Endodermal cell (in vitro differentiated cells): ENCODE measurements around the gene CDHR3. TPM values are rescaled to one million over a fixed set of nuclear protein-coding genes. Genes with fewer than 3 reads are reported as not detected.

Experiments used
- DNase-seq: peaks from one replicate; pipeline ENCODE4 v3.0.0-alpha.2; 2017
- H3K27ac ChIP-seq: 2 replicates; pipeline ENCODE4 v1.5.1; 2013; ENCODE audit warnings: mild to moderate bottlenecking, low read depth, low read length, moderate library complexity
- H3K27me3 ChIP-seq: 2 replicates; pipeline ENCODE4 v1.6.1; 2013; ENCODE audit warnings: mild to moderate bottlenecking, low read length, moderate library complexity; ENCODE audit not compliant: insufficient read depth, control insufficient read depth, poor library complexity, severe bottlenecking
- H3K36me3 ChIP-seq: 2 replicates; pipeline ENCODE4 v1.7.0; 2013; ENCODE audit warnings: mild to moderate bottlenecking, low read length, moderate library complexity; ENCODE audit not compliant: control insufficient read depth, insufficient read depth
- H3K4me1 ChIP-seq: one replicate; pipeline ENCODE4 v1.7.0; 2013; ENCODE audit warnings: low read length; ENCODE audit not compliant: control insufficient read depth, insufficient read depth
- H3K4me3 ChIP-seq: 2 replicates; pipeline ENCODE4 v1.5.1; 2013; ENCODE audit warnings: mild to moderate bottlenecking, low read length, moderate library complexity
- H3K9ac ChIP-seq: 2 replicates; pipeline ENCODE4 v1.6.1; 2013; ENCODE audit warnings: mild to moderate bottlenecking, low read length, moderate library complexity; ENCODE audit not compliant: poor library complexity, severe bottlenecking; ENCODE audit errors: extremely low read depth
- H3K9me3 ChIP-seq: 2 replicates; pipeline ENCODE4 v1.6.1; 2013; ENCODE audit warnings: mild to moderate bottlenecking, low read length, moderate library complexity; ENCODE audit not compliant: control insufficient read depth
- H3K27ac Mint-ChIP-seq: 2 replicates; pipeline ENCODE4 v1.8.0; 2020; ENCODE audit warnings: mixed read lengths
- H3K27me3 Mint-ChIP-seq: 2 replicates; pipeline ENCODE4 v1.8.0; 2021; ENCODE audit warnings: mild to moderate bottlenecking, mixed read lengths; ENCODE audit not compliant: insufficient read depth
- H3K36me3 Mint-ChIP-seq: 2 replicates; pipeline ENCODE4 v1.8.0; 2020; ENCODE audit warnings: low read depth, mixed read lengths
- H3K4me1 Mint-ChIP-seq: 2 replicates; pipeline ENCODE4 v1.8.0; 2020; ENCODE audit warnings: mixed read lengths
- H3K4me3 Mint-ChIP-seq: 2 replicates; pipeline ENCODE4 v1.8.0; 2020; ENCODE audit warnings: mild to moderate bottlenecking, moderate library complexity, mixed read lengths
- H3K9me3 Mint-ChIP-seq: 2 replicates; pipeline ENCODE4 v1.8.0; 2020; ENCODE audit warnings: mild to moderate bottlenecking, mixed read lengths
- WGBS, 2 experiments: methylation state at CpG; one replicate each; pipeline versions ENCODE4 v1.1.5 to v1.1.7; 2013; ENCODE audit warnings: missing lambda C conversion rate in 2 of 2, mixed read lengths in 1 of 2; ENCODE audit not compliant: insufficient coverage in 1 of 2, insufficient read length in 1 of 2; 5-methylcytosine and 5-hydroxymethylcytosine counted together
- total RNA-seq, 2 donors: library from RNA; stranded (reverse); fragmentation: NEBNext Ultra II Directional in 1 of 2; extraction: Animal tissue kit (Norgen Biotek cat#: 25700) in 1 of 2; gene quantifications; 2 replicates in 1 of 2; 3 replicates in 1 of 2; pipeline ENCODE4 v1.2.1, GENCODE V29; 2021
- TF ChIP-seq, protein P1 (sequence below): fragments of 200-600 bp; sonication (generic); conservative IDR thresholded peaks from 2 replicates; pipeline ENCODE4 v1.5.0; 2021; ENCODE audit warnings: antibody characterized with exemption, mild to moderate bottlenecking

CDHR3 gene
- total RNA-seq, 2 donors from 2014 or later, result 7.5 to 16.1 TPM

DNA sequence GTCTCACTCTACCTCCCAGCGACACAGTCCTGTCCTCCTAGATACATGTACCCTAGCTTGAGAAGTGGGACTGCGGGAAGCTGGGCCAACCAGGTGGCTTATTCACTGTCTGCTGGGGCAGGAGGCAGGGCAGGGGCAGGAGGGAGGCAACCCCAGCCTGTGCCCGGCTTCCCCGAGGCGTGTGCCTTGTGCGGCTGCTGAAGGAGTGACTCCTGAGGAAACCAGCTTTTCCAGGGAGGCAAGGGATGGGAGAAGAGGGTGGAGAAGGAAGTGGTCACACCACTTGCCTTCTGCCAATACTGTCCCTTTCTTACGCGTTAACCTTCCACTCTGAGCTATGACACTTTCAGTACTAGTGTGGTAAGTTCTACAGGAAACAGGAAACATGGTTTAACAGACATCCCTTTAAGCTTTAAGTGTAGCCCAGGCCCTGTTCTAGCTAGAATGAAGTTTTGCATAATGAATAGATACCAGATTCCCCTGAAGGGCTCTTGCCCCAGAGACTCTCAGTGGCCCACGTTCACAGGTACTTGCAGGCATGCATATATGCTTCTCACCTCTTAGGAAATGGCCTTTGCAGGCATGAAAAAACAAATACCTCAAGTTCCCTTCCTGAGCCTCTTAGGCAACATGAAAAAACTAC lies 108.4 kb downstream of the CDHR3 start:
- Mint-ChIP-seq H3K36me3 (no peaks in the 10 kb centered on the region), H3K27me3 (no peaks in the 10 kb centered on the region), H3K4me1 (peaks cover 27% of the 10 kb centered on the region), H3K9me3 (no peaks in the 10 kb centered on the region), H3K27ac (peak overlapping the region; percentile 79), H3K4me3 (no peak overlapping the region)
- Histone ChIP-seq H3K4me3 (no peak overlapping the region), H3K4me1 (no peaks in the 10 kb centered on the region), H3K27ac (no peak overlapping the region), H3K27me3 (no peaks in the 10 kb centered on the region), H3K9me3 (no peaks in the 10 kb centered on the region), H3K9ac (no peak overlapping the region), H3K36me3 (no peaks in the 10 kb centered on the region)
- DNase-seq, result peak; percentile 85
- TF ChIP-seq, protein P1, sequence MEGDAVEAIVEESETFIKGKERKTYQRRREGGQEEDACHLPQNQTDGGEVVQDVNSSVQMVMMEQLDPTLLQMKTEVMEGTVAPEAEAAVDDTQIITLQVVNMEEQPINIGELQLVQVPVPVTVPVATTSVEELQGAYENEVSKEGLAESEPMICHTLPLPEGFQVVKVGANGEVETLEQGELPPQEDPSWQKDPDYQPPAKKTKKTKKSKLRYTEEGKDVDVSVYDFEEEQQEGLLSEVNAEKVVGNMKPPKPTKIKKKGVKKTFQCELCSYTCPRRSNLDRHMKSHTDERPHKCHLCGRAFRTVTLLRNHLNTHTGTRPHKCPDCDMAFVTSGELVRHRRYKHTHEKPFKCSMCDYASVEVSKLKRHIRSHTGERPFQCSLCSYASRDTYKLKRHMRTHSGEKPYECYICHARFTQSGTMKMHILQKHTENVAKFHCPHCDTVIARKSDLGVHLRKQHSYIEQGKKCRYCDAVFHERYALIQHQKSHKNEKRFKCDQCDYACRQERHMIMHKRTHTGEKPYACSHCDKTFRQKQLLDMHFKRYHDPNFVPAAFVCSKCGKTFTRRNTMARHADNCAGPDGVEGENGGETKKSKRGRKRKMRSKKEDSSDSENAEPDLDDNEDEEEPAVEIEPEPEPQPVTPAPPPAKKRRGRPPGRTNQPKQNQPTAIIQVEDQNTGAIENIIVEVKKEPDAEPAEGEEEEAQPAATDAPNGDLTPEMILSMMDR, result no peak
- WGBS, 2 experiments, result 76 to 91% methylated on average over 7 to 9 of the region's 9 CpGs

- Histone ChIP-seq H3K4me3 (no peak overlapping the region), H3K9me3 (no peaks in the 10 kb centered on the region), H3K36me3 (no peaks in the 10 kb centered on the region), H3K27ac (no peak overlapping the region), H3K4me1 (no peaks in the 10 kb centered on the region), H3K27me3 (no peaks in the 10 kb centered on the region), H3K9ac (no peak overlapping the region)
- Mint-ChIP-seq H3K9me3 (no peaks in the 10 kb centered on the region), H3K36me3 (no peaks in the 10 kb centered on the region), H3K4me1 (peaks cover 27% of the 10 kb centered on the region), H3K4me3 (no peak overlapping the region), H3K27ac (peak overlapping the region; percentile 79), H3K27me3 (no peaks in the 10 kb centered on the region)
- peak; percentile 54 for DNase-seq
- 73 to 78% methylated on average over 9 of the region's 9 CpGs for WGBS, 2 experiments
- TF ChIP-seq, protein P1, result no peak
Measured at GRCh38 chr7:106071999-106072714, 109.1 kb downstream of the CDHR3 start.

GRCh38 chr7:106072715-106073091 lies 109.6 kb downstream of the CDHR3 start:
- no peak for DNase-seq
- H3K9me3 ChIP-seq, result no peaks in the 10 kb centered on the region
- H3K36me3 Mint-ChIP-seq, result no peaks in the 10 kb centered on the region
- peak overlapping the region; percentile 79 for H3K27ac Mint-ChIP-seq
- no peaks in the 10 kb centered on the region for H3K27me3 Mint-ChIP-seq
- 91 to 92% methylated on average over 4 of the region's 4 CpGs for WGBS, 2 experiments
- H3K27me3 ChIP-seq, result no peaks in the 10 kb centered on the region
- H3K4me1 ChIP-seq, result no peaks in the 10 kb centered on the region
- H3K36me3 ChIP-seq, result no peaks in the 10 kb centered on the region
- no peak overlapping the region for H3K4me3 ChIP-seq
- H3K9me3 Mint-ChIP-seq, result no peaks in the 10 kb centered on the region
- H3K27ac ChIP-seq, result no peak overlapping the region
- H3K9ac ChIP-seq, result no peak overlapping the region
- TF ChIP-seq, protein P1, result no peak
- H3K4me1 Mint-ChIP-seq, result peaks cover 27% of the 10 kb centered on the region
- H3K4me3 Mint-ChIP-seq, result no peak overlapping the region
